ENCODE data around the gene ARMC5.
"Not testable (repeated sequence)": the region's sequence is repeated elsewhere in the genome, so short reads cannot be mapped to it uniquely, and the experiment has no call there.

Gene ARMC5

DNA sequence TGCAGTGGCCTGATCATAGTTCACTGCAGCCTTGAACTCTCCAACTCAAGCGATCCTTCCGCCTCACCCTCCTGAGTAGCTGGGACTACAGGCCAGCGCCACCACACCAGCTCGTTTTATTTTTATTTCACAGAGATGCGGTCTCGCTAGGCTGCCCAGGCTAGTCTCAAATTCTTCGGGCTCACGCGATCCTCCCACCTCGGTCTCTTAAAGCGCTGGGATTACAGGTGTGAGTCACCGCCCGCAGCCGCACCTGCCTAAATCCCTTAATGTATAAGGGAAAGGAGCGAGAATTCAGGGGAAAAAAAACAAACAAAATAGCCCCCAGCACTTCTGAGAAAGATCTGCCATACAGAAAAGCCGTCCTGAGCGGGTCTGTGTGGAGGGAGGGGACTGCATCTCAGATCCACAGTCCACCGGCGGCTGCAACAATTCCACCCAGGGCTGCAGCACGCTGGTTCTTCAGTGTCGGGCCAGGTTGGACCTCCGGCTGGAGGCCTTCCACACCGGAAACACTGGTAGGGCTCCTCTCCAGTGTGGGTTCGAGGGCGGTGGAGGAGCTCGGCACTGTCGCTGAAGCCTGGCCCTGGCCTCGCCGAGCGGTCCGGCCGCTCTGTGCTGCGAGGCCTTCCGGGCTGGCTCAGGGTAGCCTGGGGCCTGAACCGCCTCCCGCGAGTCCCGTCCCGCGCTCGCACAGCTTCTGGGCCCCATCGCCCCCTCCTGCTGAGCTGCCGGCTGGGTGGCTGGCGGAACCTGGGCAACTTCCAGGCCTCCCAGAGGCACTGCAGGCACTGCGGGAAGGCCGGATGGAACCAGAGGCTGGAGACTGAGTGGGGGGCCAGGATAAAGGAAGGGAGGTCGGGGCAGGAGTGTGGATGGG lies 23.7 kb upstream of the ARMC5 start:
- in situ Hi-C loops (cut with HindIII; ENCODE audit: low sequenced_read_pairs) = no loop called here

DNA sequence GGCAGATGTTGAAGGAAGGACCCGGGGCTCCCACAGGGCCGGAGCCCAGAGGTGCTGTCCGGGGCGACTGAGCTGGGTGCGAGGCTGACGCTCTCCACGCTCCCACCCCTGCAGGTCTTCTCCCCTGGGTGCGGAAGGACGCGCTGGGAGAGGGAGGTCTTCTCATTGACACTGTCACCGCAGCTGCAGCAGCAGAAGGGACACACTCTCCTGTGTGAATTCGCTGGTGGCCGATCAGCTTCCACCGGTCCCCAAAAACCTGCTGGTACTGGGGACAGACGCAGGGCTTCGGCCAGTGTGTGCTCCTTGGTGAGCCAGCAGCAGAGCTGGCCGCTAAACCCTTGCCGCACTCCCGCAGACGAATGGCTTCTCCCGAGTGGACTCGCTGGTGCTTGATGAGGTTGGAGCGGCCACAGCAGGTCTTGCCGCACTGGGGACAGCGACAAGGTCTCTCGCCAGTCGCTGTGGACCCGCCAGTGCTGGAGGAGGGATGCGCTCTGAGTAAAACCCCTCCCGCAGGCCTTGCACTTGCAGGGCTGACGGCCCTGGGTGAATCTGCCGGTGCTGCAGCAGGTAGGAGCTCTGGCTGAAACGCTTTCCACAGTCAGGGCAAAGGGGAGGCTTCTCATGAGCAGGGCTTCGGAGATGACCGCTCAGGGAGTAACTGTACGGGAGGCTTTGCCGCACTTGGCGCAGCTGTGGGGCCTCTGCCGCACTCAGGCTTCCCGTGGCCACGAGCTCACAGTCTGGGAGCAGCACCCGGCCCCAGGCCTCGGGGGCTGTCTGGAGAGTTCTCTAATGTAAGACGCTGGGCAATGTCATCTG lies 22.9 kb upstream of the ARMC5 start:
- in situ Hi-C loops (cut with HindIII; ENCODE audit: low sequenced_read_pairs) = no loop called here

DNA sequence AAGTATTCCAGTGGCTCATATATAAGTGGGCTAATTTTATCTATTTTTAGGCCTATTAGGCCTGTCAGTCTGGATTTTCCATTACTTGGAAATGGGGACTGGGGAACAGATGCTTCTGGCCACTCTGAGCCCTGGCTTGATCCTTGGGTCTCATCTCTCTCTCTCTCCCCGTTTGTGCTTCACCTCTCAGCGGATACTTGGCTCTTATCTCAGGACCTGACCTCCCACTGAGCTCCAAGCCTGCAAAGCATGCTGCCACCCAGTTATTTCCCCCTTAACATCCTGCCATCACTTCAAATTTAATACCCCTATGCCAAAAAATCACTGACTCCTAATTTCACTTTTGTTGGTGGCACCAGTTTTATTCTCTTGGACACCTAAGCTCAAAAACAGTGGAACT lies 20.9 kb upstream of the ARMC5 start:
- in situ Hi-C loops (cut with HindIII; ENCODE audit: low sequenced_read_pairs) = no loop called here

DNA sequence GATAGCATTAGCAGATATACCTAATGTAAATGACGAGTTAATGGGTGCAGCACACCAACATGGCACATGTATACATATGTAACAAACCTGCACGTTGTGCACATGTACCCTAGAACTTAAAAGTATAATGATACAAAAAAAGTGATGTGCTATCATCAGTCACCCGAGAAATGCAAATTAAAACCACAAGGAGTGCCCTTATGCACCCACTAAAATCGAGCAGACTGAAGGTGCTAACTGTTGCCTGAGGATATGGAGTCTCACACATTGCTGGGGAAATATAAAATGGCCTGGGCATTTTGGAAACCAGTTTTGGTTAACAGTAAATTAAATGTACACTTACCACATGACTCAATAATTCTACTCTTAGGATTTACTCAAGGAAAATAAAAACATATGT lies 20.3 kb upstream of the ARMC5 start:
- in situ Hi-C loops (cut with HindIII; ENCODE audit: low sequenced_read_pairs) = not testable (repeated sequence)

DNA sequence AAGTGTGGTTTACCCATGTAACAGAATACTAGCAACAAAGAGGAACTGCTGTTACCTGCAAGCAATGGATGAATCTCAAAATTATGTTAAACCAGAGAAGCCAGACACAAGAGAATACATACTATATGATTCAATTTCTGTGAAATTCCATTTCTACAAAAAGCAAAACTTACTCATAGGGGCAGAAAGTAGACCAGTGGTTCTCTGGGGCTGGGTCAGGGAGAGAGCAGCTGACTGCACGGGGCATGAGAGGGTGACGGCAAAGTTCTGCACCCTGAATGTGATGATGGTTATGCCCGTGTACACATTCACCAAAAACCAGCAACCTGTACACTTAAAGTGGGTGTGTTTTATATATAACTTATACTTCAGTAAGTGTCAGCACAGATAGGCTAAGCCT lies 19.8 kb upstream of the ARMC5 start:
- in situ Hi-C loops (cut with HindIII; ENCODE audit: low sequenced_read_pairs) = no loop called here

DNA sequence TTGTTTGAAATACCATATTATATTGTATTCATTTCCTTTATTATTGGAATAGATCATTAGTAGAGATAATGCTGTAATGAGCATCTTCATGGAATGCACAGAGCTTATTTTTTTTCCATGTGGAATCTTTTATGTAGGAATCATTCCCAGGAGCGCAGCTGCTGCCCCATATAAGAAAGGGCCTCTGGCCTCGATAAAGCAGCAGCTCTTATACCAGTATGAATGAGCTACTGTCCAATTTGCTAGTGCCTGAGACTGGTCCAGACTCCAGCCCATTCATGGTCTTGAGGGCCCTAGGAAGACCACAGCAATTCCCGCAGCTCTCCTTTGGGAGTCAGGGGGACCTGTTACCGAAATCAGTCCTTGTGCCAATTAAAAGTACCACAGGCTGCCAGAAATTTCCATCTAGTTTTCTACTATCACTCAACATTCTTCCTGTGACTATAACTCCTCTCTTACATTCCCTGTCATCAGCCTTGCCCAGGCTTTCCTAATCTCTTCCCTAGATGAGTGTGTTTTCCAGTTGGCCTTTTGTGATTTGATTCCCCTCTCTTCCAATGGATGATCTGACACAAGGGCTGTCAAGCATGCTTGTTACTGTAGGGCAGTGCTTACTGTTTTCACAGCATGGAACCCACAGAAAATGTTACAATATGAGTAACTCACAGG lies 18.7 kb upstream of the ARMC5 start:
- in situ Hi-C loops (cut with HindIII; ENCODE audit: low sequenced_read_pairs) = no loop called here

DNA sequence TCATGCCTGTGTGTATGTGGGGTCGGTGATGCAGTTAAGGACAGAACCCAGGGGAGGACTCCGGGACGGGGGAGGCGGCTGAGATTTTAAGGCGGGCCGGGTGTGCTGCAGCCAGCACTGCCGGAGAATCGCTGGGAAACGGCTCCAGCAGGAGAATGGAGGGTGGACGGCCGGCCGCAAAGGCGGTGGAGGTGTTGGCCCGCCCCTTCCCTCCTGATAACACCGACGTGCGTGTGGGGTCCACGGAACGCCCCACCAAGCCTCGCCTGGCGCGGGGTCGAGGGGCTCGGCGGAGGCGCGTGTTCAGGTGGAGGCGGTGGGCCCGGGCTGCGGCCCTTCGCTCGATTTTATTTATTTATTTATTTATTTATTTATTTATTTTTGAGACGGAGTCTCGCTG lies 17.3 kb upstream of the ARMC5 start:
- in situ Hi-C loops (cut with HindIII; ENCODE audit: low sequenced_read_pairs) = no loop called here

DNA sequence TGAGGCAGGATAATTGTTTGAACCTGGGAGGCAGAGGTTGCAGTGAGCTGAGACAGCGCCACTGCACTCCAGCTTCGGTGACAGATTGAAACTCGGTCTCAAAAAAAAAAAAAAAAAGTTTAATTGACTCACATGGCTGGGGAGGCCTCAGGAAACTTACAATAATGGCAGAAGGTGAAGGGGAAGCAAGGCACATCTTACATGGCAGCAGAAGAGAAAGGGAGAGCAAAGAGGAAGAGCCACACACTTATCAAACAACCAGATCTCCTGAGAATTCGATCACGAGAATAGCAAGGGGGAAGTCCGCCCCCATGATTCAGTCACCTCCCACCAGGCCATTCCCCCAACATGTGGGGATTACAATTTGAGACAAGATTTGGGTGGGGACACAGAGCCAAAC lies 13.4 kb upstream of the ARMC5 start:
- in situ Hi-C loops (cut with HindIII; ENCODE audit: low sequenced_read_pairs) = not testable (repeated sequence)

DNA sequence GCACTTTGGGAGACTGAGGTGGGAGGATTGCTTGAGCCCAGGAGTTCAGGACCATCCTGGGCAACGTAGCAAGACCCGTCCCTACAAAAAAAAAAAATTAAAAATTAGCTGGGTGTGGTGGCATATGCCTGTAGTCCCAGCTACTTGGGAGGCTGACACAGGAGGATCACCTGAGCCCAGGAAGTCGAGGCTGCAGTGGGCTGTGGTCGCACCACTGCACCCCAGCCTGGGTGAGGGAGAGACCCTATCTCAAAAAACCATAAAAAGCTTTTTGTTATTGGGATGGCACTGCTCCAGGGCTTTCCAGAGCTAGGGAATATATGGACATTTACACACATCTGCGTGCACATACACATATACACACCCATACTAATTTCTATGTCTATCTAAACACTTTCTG lies 8.1 kb upstream of the ARMC5 start:
- in situ Hi-C loops (cut with HindIII; ENCODE audit: low sequenced_read_pairs) = no loop called here

DNA sequence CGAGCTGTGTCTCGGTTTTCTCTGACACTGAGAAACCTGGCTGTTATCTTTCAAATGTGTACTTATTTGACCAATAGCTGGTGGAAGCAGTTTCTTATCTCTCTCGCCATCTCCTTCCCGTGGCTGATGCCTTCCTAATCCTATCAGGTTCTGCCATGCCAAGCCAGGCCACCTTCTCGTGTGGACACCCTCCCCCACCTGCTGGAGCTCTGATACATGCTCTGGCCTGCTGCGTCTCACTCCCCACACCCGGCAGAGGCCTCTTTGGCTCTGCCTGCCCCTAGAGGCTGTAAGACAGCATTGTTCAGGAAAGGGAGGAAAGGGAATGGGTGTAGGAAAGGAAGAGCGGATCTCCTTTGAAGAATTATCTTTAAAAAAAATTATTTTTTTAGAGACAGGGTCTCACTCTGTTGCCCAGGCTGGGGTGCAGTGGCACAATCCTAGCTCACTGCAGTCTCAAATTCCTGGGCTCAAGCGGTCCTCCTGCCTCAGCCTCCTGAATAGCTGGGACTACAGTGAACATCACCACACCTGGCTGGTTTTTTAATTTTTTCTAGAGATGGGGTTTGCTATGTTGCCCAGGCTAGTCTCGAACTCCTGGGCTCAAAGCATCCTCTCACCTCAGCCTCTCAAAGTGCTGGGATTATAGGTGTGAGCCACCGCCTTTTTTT lies 7.5 kb upstream of the ARMC5 start:
- in situ Hi-C loops (cut with HindIII; ENCODE audit: low sequenced_read_pairs) = no loop called here

DNA sequence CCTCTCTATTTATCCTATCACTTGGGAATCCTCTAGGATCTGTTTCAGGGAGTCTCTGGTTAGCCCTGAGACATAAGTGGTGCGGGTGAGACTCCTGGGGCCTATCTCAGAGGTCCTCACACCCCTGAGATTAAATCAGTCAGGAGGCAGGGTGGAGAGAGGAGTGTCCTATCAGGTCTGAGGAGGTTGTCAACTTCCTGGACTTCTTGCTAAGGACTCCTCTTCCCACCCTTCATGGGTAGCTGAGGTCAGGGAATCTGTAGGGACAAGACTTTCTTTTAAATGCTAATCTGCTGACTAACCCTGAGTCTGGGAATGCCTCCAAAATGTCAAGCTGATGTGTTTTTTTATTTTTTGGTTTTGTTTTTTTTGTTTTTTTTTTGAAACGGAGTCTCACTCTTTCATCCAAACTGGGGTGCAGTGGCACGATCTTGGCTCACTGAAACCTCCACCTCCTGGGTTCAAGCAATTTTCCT lies 6.6 kb upstream of the ARMC5 start:
- in situ Hi-C loops (cut with HindIII; ENCODE audit: low sequenced_read_pairs) = no loop called here

DNA sequence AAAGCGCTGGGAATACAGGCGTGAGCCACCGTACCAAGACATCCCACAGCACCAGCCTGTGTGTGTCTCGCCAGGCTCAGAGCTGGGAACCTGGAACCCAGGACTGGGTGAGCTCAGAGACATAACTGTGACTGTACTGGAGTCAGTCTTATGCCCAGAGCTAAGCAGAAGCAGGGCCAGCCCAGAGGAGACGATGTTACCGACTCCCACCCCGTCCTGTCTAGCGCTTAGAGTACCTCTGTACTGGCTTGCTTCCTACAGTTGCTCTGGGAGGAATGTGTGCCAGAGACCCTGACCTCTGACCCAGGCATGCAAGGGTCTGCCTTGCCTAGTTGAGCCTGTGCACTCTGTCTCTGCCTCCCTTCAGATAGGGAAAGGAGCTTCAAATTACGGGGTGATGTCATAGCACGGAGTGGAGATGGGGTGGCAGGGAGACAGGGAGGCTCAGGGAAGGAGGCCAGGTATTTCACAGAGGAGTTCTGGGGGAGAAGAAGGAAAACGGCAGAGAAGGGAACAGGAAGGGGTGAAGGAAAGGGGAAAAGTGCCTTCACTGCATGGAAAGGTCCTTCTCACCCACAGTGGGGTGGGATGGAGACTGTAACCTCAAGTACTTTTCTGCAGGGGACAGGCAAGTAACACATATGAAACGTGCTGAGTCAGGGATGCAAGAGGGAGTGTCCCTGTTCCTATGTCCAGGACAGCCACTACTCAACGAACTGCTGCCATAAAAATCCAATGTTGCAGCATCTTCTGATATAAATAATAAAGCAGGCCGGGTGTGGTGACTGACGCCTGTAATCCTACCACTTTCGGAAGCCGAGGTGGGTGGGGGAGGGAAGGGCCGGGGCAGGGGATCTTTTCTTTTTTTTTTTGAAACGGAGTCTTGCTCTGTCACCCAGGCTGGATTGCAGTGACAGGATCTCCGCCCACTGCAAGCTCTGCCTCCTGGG lies 5.8 kb upstream of the ARMC5 start:
- in situ Hi-C loops (cut with HindIII; ENCODE audit: low sequenced_read_pairs) = no loop called here

DNA sequence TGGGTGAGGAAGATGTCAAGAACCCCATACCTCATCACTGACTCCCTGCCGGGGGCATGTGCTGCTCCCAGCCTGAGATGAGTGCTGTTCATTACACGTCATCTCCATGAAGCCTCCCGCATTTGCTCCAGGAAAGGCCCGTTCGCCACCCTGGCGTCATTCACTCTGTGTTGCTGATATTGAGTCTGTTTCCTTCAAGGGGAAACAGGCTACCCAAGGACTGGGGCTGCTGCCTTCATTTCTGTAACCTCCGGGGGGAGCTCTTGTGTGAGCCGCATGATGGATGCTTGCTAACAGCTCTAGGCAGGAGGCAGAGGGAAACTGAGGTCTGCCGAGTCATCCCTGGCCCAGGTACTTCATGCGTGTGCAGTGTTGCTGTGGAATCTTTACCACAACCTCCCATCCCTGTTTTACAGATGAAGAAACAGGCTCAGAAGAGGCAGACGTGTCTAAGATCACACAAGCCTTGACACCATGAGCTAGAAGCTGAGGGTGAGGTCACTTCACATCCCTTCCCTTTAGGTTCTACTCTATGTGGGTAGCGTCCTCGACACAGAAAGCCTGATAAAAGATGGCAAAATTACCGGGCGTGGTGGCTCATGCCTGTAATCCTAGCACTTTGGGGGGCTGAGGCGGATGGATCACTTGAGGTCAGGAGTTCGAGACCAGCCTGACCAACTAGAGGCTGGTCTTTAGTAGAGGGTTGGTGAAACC lies 3.5 kb upstream of the ARMC5 start:
- in situ Hi-C loops (cut with HindIII; ENCODE audit: low sequenced_read_pairs) = no loop called here

DNA sequence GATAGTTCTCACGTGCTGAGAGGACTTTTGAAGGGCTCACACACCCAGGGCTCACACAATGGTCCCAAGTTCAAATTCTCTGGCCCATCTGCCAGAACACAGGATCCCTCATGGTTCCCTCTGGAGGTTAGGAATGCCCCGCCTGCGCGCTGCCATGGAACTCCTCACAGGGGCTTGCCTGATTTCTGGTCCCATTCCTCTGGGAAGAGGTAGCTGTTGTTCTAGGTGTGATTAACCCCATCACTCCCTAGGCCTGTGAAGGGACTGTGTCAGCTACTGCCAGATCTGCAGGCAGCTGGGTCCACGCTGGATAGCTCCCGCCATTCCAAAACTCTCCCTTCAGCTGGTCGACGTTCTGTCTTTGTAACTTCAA lies 2.3 kb upstream of the ARMC5 start:
- in situ Hi-C loops (cut with HindIII; ENCODE audit: low sequenced_read_pairs) = no loop called here

DNA sequence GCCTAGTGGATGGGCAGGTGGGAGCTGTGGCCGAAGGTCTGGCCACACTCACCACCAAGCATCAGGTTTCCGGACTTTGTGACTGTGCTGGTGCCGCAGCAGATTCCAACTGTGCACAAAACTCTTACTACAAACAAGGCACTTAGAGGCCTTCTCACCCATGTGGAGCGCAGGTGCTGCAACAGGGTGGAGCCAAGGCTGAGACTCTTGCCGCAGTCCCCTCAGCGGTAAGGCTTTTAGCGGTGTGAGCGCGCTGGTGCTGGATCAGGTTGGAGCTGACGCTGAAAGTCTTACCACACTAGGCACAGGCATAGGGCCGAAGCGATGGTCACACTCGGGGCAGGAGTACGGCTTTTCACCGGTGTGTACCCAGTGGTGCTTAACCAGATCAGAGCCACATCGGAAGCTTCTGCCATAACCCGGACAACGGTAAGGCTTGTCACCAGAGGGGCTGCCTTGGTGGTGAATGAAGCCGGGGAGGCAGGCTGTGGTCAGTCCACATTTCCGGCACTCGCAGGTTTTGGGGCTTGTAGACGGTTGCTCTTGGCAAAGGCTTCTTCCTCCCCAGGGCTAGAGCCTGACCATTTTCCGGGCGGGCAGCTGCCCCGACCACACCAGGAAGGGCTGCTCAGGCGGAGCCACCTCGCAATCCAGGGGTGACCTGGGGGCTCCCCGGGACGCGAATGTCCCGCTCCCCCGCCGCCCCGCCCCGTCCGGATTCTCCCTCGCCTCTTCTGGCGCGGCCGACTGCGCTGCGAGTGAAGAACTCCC lies 1.0 kb upstream of the ARMC5 start:
- in situ Hi-C loops (cut with HindIII; ENCODE audit: low sequenced_read_pairs) = no loop called here

DNA sequence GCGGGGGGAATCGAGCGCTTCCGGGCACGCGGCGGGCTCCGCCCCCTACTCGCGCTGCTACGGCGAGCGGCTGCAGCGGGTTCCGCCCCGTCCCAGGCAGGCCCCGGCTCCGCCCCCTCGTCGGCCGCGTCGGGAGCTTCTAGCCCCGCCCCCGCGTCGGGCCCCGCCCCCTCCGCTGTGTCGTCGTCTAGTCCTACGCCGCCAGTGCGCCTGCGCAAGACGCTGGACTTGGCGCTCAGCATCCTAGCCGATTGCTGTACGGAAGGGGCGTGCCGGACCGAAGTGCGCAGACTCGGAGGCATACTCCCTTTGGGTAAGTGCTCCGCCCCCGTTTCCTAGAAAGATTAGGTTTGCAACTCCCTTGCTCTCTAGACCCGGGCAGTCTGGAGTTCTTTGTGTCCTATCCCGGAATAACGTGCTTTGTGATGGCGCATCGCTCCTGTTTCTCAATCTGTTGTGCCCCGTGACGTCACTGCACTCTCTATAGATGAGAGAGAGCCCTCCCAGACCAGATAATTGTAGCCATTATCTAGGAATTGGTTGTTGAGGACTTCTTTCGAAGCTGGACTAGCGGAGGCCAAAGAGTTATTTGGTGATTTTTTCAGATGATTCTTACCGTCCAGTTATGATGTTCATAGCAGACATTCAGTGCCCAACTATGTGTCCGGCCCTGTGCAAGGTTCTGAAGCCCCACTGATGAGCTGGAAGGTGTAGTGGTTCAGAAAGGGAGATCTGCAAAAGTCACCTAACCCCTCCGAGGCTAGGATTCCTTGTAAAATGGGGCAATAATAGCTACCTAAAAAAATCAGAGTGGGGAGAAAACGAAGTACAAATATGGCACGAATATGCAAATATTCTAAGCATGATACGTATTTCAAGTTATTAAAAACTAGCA lies 633 bp downstream of the ARMC5 start:
- in situ Hi-C loops (cut with HindIII; ENCODE audit: low sequenced_read_pairs) = no loop called here

DNA sequence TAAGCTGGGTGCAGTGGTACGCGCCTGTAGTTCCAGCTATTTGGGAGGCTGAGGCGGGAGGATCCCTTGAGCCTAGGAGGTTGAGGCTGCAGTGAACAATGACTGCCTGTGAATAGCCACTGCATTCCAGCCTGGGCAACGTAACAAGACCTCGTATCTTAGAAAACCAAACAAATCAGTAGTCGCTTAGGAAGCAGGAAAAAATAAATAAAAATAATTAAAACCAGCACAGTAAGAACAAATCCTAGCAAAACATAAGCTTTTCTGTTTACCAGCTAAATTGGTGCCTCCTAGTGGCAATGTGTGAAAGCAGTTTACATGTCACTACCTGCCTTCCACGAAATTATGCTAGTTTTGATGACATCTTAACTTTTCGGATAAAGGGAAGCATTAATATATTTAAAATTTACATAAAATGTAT lies 1.3 kb downstream of the ARMC5 start:
- in situ Hi-C loops (cut with HindIII; ENCODE audit: low sequenced_read_pairs) = no loop called here

All from DLD1 (cell line).